Natural killer cell (primary cell): Measurements from ENCODE around the gene FGFBP3. TPM values are rescaled to one million over a fixed set of nuclear protein-coding genes. Genes with fewer than 3 reads are reported as not detected.

Source experiments
- ATAC-seq, 3 donors: fragments of 150-1000 bp in 2 of 3; fragments of 200-7000 bp in 1 of 3; cut with Tn5 transposase; 1 replicate in 1 of 3; 2 replicates in 2 of 3; pipeline ENCODE4 v1.10.0; 2021; ENCODE audit warnings: mild to moderate bottlenecking in 2 of 3, moderate library complexity in 2 of 3
- DNase-seq, 2 donors: peaks; one replicate each; pipeline versions ENCODE4 v3.0.0 to v3.0.0-alpha.2; 2013 to 2021; ENCODE audit warnings: mixed read lengths in 1 of 2
- H3K27ac ChIP-seq: one replicate; pipeline ENCODE4 v1.5.1; 2013; ENCODE audit warnings: mild to moderate bottlenecking, low read length
- H3K27me3 ChIP-seq: one replicate; pipeline ENCODE4 v1.6.1; 2013; ENCODE audit warnings: low read length; ENCODE audit not compliant: control insufficient read depth, insufficient read depth
- H3K36me3 ChIP-seq: one replicate; pipeline ENCODE4 v1.6.1; 2013; ENCODE audit warnings: low read length; ENCODE audit not compliant: control insufficient read depth, insufficient read depth
- H3K4me1 ChIP-seq: one replicate; pipeline ENCODE4 v1.6.1; 2013; ENCODE audit warnings: low read length; ENCODE audit not compliant: control insufficient read depth, insufficient read depth
- H3K4me3 ChIP-seq: one replicate; pipeline ENCODE4 v1.5.1; 2013; ENCODE audit warnings: low read length
- H3K9me3 ChIP-seq: one replicate; pipeline ENCODE4 v1.6.1; 2013; ENCODE audit warnings: low read length; ENCODE audit not compliant: control insufficient read depth, insufficient read depth
- H3K27ac Mint-ChIP-seq, 2 donors: one replicate each; pipeline ENCODE4 v1.8.0; 2022; ENCODE audit warnings: mild to moderate bottlenecking in 2 of 2, mixed read lengths in 2 of 2, moderate library complexity in 1 of 2
- H3K27me3 Mint-ChIP-seq, 2 donors: one replicate each; pipeline ENCODE4 v1.8.0; 2022; ENCODE audit warnings: low read depth in 2 of 2, mixed read lengths in 2 of 2
- H3K36me3 Mint-ChIP-seq: one replicate; pipeline ENCODE4 v1.8.0; 2022; ENCODE audit warnings: mixed read lengths
- H3K4me1 Mint-ChIP-seq, 2 donors: one replicate each; pipeline ENCODE4 v1.8.0; 2022; ENCODE audit warnings: mixed read lengths in 2 of 2
- H3K4me3 Mint-ChIP-seq: one replicate; pipeline ENCODE4 v1.8.0; 2022; ENCODE audit warnings: mild to moderate bottlenecking, moderate library complexity, mixed read lengths
- H3K9me3 Mint-ChIP-seq, 2 donors: one replicate each; pipeline ENCODE4 v1.8.0; 2022; ENCODE audit warnings: mixed read lengths in 2 of 2
- CTCF ChIP-seq: fragments of 200-600 bp; IDR thresholded peaks from one replicate; pipeline ENCODE4 v1.8.0; 2022; ENCODE audit warnings: antibody characterized with exemption
- WGBS: methylation state at CpG from one replicate; pipeline ENCODE4 v1.1.7; 2013; ENCODE audit warnings: missing lambda C conversion rate; ENCODE audit not compliant: insufficient coverage; 5-methylcytosine and 5-hydroxymethylcytosine counted together
- intact Hi-C: fragments of 100-400 bp; cut with micrococcal nuclease; formaldehyde crosslinking; loops from one replicate; pipeline ENCODE4 v1.14.2; 2022
- total RNA-seq, 4 donors: library from RNA; stranded (reverse); fragments of 120-200 nt in 1 of 4; gene quantifications; one replicate each; pipeline versions ENCODE4 v1.2.3 to v1.2.4, GENCODE V29; 2013 to 2022

FGFBP3 gene
- total RNA-seq, 3 donors from 2014 or later (not counting 1 experiment from before 2014, with no cell fraction given), result 2.0 to 2.9 (median 2.4) TPM

- intact Hi-C loops, result no loop called here
- H3K9me3 Mint-ChIP-seq, result no peaks in the 10 kb centered on the region
- ATAC-seq (no peak), DNase-seq (no peak)
- Histone ChIP-seq H3K36me3 (peaks cover 55% of the 10 kb centered on the region), H3K27ac (no peak overlapping the region), H3K27me3 (no peaks in the 10 kb centered on the region), H3K9me3 (no peaks in the 10 kb centered on the region), H3K4me1 (no peaks in the 10 kb centered on the region), H3K4me3 (no peak overlapping the region)
- no peak overlapping the region for H3K4me3 Mint-ChIP-seq
- TF ChIP-seq CTCF, result no peak
- no peaks in the 10 kb centered on the region for H3K27me3 Mint-ChIP-seq
- H3K27ac Mint-ChIP-seq, result peak overlapping the region in 1 of 2 donors; percentile 30
- H3K4me1 Mint-ChIP-seq, result no peaks in the 10 kb centered on the region
- WGBS, result 68% methylated on average over 2 of the region's 2 CpGs
- H3K36me3 Mint-ChIP-seq, result peaks cover 8% of the 10 kb centered on the region
Observed at GRCh38 chr10:91864099-91864498, 45.2 kb downstream of the FGFBP3 start.

- no peaks in the 10 kb centered on the region for H3K27me3 ChIP-seq
- DNase-seq, result no peak
- Mint-ChIP-seq H3K27me3 (no peaks in the 10 kb centered on the region), H3K9me3 (no peaks in the 10 kb centered on the region), H3K36me3 (peaks cover 24% of the 10 kb centered on the region), H3K4me3 (no peak overlapping the region), H3K27ac (no peak overlapping the region), H3K4me1 (no peaks in the 10 kb centered on the region)
- no peak overlapping the region for H3K4me3 ChIP-seq
- no peak overlapping the region for H3K27ac ChIP-seq
- WGBS, result 100% methylated on average over 1 of the region's 1 CpG
- peaks cover 84% of the 10 kb centered on the region for H3K36me3 ChIP-seq
- H3K4me1 ChIP-seq, result no peaks in the 10 kb centered on the region
- no peak for TF ChIP-seq CTCF
- ATAC-seq, result no peak
- intact Hi-C loops, result no loop called here
- H3K9me3 ChIP-seq, result no peaks in the 10 kb centered on the region
Observed at GRCh38 chr10:91860885-91861284, 48.4 kb downstream of the FGFBP3 start.

- peak overlapping the region in 1 of 2 donors; percentile 4 for H3K27ac Mint-ChIP-seq
- no peaks in the 10 kb centered on the region for H3K9me3 Mint-ChIP-seq
- DNase-seq (peak in 1 of 2 donors; percentile 39), ATAC-seq (no peak)
- H3K27me3 Mint-ChIP-seq, result no peaks in the 10 kb centered on the region
- no peak for TF ChIP-seq CTCF
- 100% methylated on average over 3 of the region's 6 CpGs for WGBS
- no peaks in the 10 kb centered on the region for H3K4me1 Mint-ChIP-seq
- H3K4me3 Mint-ChIP-seq, result no peak overlapping the region
- Histone ChIP-seq H3K27ac (no peak overlapping the region), H3K9me3 (no peaks in the 10 kb centered on the region), H3K36me3 (peaks cover 74% of the 10 kb centered on the region), H3K4me1 (no peaks in the 10 kb centered on the region), H3K4me3 (no peak overlapping the region), H3K27me3 (no peaks in the 10 kb centered on the region)
- peaks cover 27% of the 10 kb centered on the region for H3K36me3 Mint-ChIP-seq
- intact Hi-C loops, result loop anchor here (2.0 kb wide), 1 partner anchor 56 kb away; no protein-coding TSS in a partner anchor
Observed at GRCh38 chr10:91856637-91857036, 52.6 kb downstream of the FGFBP3 start.

Other genes with a start within 250 kb of the FGFBP3 start
- gene TNKS2, start 111.1 kb downstream of the FGFBP3 start, total RNA-seq, result 10 to 100 TPM; 47.0 to 50.9 (median 47.9) TPM
- gene BTAF1, start 14.3 kb upstream of the FGFBP3 start, total RNA-seq, result 10 to 100 TPM; 77.3 to 88.7 (median 80.7) TPM